ENCODE measurements around the gene SAPCD1. TPM values are rescaled to one million over a fixed set of nuclear protein-coding genes. Genes with fewer than 3 reads are reported as not detected.
A peak's percentile ranks its signal among the peaks of the same experiment; 100 is the strongest.

SAPCD1 gene
- total and polyA plus RNA-seq, 4 donors: 3.4 to 11.1 (median 10.0) TPM

- no peaks in the 10 kb centered on the region for H3K9me3 ChIP-seq (ENCODE audit: control insufficient read depth, insufficient read depth, low read length)
- peaks cover 3% of the 10 kb centered on the region for H3K4me1 ChIP-seq (ENCODE audit: control insufficient read depth, insufficient read depth, low read length)
- no peak within 1 kb of the TSS for H3K4me3 ChIP-seq (ENCODE audit: low read depth, low read length)
- H3K36me3 ChIP-seq (ENCODE audit: control insufficient read depth, insufficient read depth, low read length): peaks cover 32% of the 10 kb centered on the region
- no peak for DNase-seq (ENCODE audit: low read depth in 4 of 6, low spot score in 6 of 6)
- 96% methylated on average over 3 of the region's 4 CpGs for WGBS (ENCODE audit: insufficient coverage)
- no peak within 1 kb of the TSS for H3K27ac ChIP-seq (ENCODE audit: low read depth, low read length)
- H3K27me3 ChIP-seq (ENCODE audit: control insufficient read depth, insufficient read depth, low read length): no peaks in the 10 kb centered on the region
Observed at GRCh38 chr6:31721351-31722020, 41.0 kb upstream of the SAPCD1 start, which contains the start of gene LY6G6C. Gene LY6G6C (minus strand): TSS chr6:31721746. CDS start chr6:31721679, 67 bp downstream.

DNA sequence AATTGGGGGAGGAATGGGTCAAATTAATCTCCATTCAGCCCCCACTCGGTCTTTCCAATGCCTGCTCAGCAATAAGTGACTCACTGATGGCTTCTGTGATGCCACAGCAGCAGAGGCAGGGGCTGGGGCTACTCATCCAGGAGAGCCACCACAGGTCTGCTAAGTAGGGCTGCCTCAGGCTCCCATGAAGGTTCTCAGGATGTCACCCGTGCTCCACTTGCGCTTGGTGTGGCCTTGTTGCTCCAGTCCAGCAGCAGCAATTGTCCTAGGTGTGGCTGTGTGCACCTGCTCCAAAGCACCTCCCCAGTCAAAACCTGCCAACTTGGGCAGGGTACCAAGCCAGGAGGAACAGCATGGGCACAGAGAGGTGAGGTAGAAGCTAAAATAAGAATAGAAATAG is 40.3 kb upstream of the SAPCD1 start:
- no peak for DNase-seq (ENCODE audit: low read depth in 4 of 6, low spot score in 6 of 6)
- 88% methylated on average over 3 of the region's 3 CpGs for WGBS (ENCODE audit: insufficient coverage)
- no peak overlapping the region for H3K4me3 ChIP-seq (ENCODE audit: low read depth, low read length)
- H3K27ac ChIP-seq (ENCODE audit: low read depth, low read length): no peak overlapping the region
- peaks cover 38% of the 10 kb centered on the region for H3K36me3 ChIP-seq (ENCODE audit: control insufficient read depth, insufficient read depth, low read length)
- H3K27me3 ChIP-seq (ENCODE audit: control insufficient read depth, insufficient read depth, low read length): no peaks in the 10 kb centered on the region
- peaks cover 3% of the 10 kb centered on the region for H3K4me1 ChIP-seq (ENCODE audit: control insufficient read depth, insufficient read depth, low read length)
- H3K9me3 ChIP-seq (ENCODE audit: control insufficient read depth, insufficient read depth, low read length): no peaks in the 10 kb centered on the region

DNA sequence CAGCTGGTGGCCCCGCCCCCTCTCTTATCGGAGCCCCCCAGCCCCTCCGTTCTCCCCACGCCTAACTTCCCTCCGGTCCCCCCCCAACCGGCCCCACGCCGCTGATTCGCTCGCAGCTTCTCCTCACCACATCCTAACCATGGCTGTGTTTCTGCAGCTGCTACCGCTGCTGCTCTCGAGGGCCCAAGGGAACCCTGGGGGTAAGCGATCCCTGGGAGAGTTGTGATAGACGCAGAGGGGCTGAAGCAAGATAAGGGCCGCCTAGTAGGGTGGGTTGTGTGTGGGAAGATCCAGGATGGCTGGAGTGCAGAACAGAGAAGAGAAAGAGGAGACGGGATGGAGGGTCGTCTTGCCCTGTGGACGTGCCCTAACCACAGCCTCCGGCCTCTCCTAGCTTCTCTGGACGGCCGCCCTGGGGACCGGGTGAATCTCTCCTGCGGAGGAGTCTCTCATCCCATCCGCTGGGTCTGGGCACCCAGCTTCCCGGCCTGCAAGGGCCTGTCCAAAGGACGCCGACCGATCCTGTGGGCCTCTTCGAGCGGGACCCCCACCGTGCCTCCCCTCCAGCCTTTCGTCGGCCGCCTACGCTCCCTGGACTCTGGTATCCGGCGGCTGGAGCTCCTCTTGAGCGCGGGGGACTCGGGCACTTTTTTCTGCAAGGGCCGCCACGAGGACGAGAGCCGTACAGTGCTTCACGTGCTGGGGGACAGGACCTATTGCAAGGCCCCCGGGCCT is 39.0 kb upstream of the SAPCD1 start, which contains the start of gene MPIG6B:
Gene MPIG6B, plus strand, starts transcription at position 129 of the 735 bp plus-strand sequence. Its CDS starts 11 bp downstream, at position 140.
- no peaks in the 10 kb centered on the region for H3K9me3 ChIP-seq (ENCODE audit: control insufficient read depth, insufficient read depth, low read length)
- no peak within 1 kb of the TSS for H3K27ac ChIP-seq (ENCODE audit: low read depth, low read length)
- H3K36me3 ChIP-seq (ENCODE audit: control insufficient read depth, insufficient read depth, low read length): peaks cover 50% of the 10 kb centered on the region
- no peak within 1 kb of the TSS for H3K4me3 ChIP-seq (ENCODE audit: low read depth, low read length)
- H3K4me1 ChIP-seq (ENCODE audit: control insufficient read depth, insufficient read depth, low read length): peaks cover 8% of the 10 kb centered on the region
- no peak for DNase-seq (ENCODE audit: low read depth in 4 of 6, low spot score in 6 of 6)
- H3K27me3 ChIP-seq (ENCODE audit: control insufficient read depth, insufficient read depth, low read length): no peaks in the 10 kb centered on the region
- 78% methylated on average over 35 of the region's 46 CpGs for WGBS (ENCODE audit: insufficient coverage)

GRCh38 chr6:31723980-31724691 is 38.3 kb upstream of the SAPCD1 start:
- Histone ChIP-seq H3K4me3 (ENCODE audit: low read depth, low read length) (no peak overlapping the region), H3K27me3 (ENCODE audit: control insufficient read depth, insufficient read depth, low read length) (no peaks in the 10 kb centered on the region), H3K36me3 (ENCODE audit: control insufficient read depth, insufficient read depth, low read length) (peaks cover 55% of the 10 kb centered on the region), H3K9me3 (ENCODE audit: control insufficient read depth, insufficient read depth, low read length) (no peaks in the 10 kb centered on the region), H3K27ac (ENCODE audit: low read depth, low read length) (no peak overlapping the region), H3K4me1 (ENCODE audit: control insufficient read depth, insufficient read depth, low read length) (peaks cover 15% of the 10 kb centered on the region)
- DNase-seq (ENCODE audit: low read depth in 4 of 6, low spot score in 6 of 6): no peak
- WGBS (ENCODE audit: insufficient coverage): 93% methylated on average over 20 of the region's 25 CpGs

GRCh38 chr6:31725502-31726350 is 36.7 kb upstream of the SAPCD1 start:
- Histone ChIP-seq H3K27ac (ENCODE audit: low read depth, low read length) (no peak overlapping the region), H3K9me3 (ENCODE audit: control insufficient read depth, insufficient read depth, low read length) (no peaks in the 10 kb centered on the region), H3K4me1 (ENCODE audit: control insufficient read depth, insufficient read depth, low read length) (peaks cover 27% of the 10 kb centered on the region), H3K36me3 (ENCODE audit: control insufficient read depth, insufficient read depth, low read length) (peaks cover 55% of the 10 kb centered on the region), H3K4me3 (ENCODE audit: low read depth, low read length) (no peak overlapping the region), H3K27me3 (ENCODE audit: control insufficient read depth, insufficient read depth, low read length) (no peaks in the 10 kb centered on the region)
- no peak for DNase-seq (ENCODE audit: low read depth in 4 of 6, low spot score in 6 of 6)
- WGBS (ENCODE audit: insufficient coverage): 85% methylated on average over 6 of the region's 12 CpGs

DNA sequence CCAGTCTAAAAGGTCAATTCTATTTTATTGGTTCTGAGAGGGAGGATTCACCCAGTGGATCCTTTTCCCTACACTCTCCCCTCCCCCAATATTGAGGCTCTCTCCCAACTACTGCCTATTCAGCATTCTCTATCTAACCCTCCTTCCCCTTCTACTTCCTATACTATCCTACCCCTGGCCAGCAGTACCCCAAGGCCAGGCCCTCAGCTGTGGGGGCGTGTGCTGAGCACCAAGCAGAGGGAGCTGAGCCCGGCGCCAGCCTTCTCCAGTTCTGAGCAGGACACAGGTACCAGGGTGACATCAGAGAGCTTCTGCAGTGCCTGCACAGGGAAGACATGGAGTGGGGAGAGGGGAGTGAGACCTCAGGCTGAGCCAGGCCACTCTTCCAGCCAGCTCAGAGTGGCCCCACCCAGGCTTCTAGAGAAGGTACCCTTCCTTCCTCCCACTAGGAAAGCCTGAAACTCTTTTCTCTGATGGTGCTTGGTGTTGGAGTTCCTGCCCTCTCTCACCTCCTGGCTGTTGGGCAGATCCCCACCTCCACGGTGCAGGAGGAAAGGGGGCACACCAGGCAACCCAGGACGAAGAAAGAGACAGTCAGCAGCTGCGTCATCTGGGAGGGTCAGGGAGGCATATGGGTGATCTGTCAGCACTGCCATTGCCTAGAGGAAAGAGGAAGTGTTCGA is 35.3 kb upstream of the SAPCD1 start:
- Histone ChIP-seq H3K27me3 (ENCODE audit: control insufficient read depth, insufficient read depth, low read length) (no peaks in the 10 kb centered on the region), H3K4me3 (ENCODE audit: low read depth, low read length) (no peak overlapping the region), H3K27ac (ENCODE audit: low read depth, low read length) (peak overlapping the region; percentile 36), H3K4me1 (ENCODE audit: control insufficient read depth, insufficient read depth, low read length) (peaks cover 28% of the 10 kb centered on the region), H3K9me3 (ENCODE audit: control insufficient read depth, insufficient read depth, low read length) (no peaks in the 10 kb centered on the region), H3K36me3 (ENCODE audit: control insufficient read depth, insufficient read depth, low read length) (peaks cover 55% of the 10 kb centered on the region)
- 87% methylated on average over 6 of the region's 7 CpGs for WGBS (ENCODE audit: insufficient coverage)
- no peak for DNase-seq (ENCODE audit: low read depth in 4 of 6, low spot score in 6 of 6)

DNA sequence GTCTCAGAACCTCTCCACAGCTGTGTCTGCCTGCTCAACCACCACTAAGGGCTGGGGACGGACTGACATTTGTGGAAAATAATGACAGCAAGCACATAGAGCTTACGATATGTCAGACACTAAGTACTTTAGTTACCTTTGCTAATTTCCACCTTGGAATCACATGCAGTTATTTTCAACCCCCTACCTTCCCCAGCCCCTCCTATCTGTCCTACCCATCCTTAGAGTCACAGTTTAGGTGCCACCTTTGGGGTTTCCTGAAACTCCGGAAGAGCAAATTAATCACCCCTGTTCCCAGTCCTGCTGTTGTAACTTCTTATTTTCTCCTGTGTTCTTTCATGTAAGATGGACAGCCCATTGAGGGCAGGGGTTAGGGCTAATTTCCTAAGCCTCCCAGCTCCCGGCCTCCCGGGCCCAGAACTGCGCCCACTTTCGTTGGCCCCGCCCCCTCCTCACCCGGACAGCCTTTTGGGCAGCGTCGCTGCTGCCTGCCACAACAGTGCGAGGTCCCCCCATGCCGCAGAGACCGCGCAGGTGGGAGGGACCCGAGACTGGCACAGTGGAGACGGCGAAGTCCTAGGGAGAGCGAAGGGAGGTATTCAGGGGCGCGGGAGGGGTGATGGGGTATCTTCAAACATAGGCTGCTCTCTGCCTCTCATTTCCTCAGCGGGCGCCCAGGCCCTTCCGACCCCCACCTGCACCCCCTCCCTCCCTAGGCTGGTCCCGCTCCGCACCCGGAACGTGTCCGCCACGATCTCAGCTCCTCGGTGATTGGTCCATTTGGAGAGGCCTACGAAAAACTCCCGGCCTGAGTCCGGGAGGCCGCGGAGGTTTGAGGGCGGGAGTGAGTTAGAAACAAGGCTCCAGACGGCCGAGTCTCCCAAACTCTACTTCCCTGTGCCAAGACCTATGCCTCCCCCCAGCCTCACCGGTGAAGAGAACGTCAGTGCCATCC is 34.5 kb upstream of the SAPCD1 start:
- 62% methylated on average over 34 of the region's 41 CpGs for WGBS (ENCODE audit: insufficient coverage)
- Histone ChIP-seq H3K9me3 (ENCODE audit: control insufficient read depth, insufficient read depth, low read length) (no peaks in the 10 kb centered on the region), H3K36me3 (ENCODE audit: control insufficient read depth, insufficient read depth, low read length) (peaks cover 58% of the 10 kb centered on the region), H3K4me3 (ENCODE audit: low read depth, low read length) (peak overlapping the region; percentile 99), H3K27ac (ENCODE audit: low read depth, low read length) (peak overlapping the region; percentile 99), H3K4me1 (ENCODE audit: control insufficient read depth, insufficient read depth, low read length) (peaks cover 28% of the 10 kb centered on the region), H3K27me3 (ENCODE audit: control insufficient read depth, insufficient read depth, low read length) (no peaks in the 10 kb centered on the region)
- DNase-seq (ENCODE audit: low read depth in 4 of 6, low spot score in 6 of 6): no peak
